Prostate gland (tissue), 2 donors: ENCODE data around the gene SPATA18.

Experiments used
- POLR2A ChIP-seq: fragments of 450-650 bp; IDR thresholded peaks from one replicate; pipeline ENCODE4 v1.6.1; 2016; ENCODE audit warnings: antibody characterized with exemption, mild to moderate bottlenecking
- POLR2AphosphoS5 ChIP-seq: sonication (generic); formaldehyde crosslinking; IDR thresholded peaks from one replicate; pipeline ENCODE4 v1.6.1; 2017; ENCODE audit warnings: antibody characterized with exemption
- TF ChIP-seq, protein P1 (sequence below), 4 experiments: fragments of 200-600 bp in 2 of 4; fragments of 450-650 bp in 2 of 4; sonication (generic) in 2 of 4; IDR thresholded peaks; 1 replicate in 3 of 4; 2 replicates in 1 of 4; pipeline ENCODE4 v1.5.1; 2016 to 2019; ENCODE audit warnings: antibody characterized with exemption in 4 of 4, mild to moderate bottlenecking in 2 of 4, moderate library complexity in 2 of 4

DNA sequence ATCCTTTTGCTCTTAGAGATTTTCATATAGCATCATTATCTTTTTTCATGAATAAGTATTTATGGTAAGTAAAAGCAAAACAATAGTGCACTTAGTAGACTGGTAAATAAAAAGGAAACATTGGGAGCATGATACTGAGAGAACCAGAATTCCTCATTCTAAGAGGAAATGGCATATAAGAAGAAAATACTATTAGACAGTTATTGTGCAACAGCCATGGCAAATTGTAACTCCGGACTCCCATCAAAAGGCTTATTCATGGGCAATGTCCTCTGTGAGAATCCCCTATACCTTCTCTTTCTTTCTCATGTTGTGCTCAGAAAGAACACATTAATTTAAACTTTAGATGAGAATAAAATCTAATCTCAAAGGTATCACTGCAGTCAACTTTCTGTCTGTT is 42.4 kb downstream of the SPATA18 start:
- TF ChIP-seq POLR2A (no peak), POLR2AphosphoS5 (no peak)
- TF ChIP-seq, protein P1, sequence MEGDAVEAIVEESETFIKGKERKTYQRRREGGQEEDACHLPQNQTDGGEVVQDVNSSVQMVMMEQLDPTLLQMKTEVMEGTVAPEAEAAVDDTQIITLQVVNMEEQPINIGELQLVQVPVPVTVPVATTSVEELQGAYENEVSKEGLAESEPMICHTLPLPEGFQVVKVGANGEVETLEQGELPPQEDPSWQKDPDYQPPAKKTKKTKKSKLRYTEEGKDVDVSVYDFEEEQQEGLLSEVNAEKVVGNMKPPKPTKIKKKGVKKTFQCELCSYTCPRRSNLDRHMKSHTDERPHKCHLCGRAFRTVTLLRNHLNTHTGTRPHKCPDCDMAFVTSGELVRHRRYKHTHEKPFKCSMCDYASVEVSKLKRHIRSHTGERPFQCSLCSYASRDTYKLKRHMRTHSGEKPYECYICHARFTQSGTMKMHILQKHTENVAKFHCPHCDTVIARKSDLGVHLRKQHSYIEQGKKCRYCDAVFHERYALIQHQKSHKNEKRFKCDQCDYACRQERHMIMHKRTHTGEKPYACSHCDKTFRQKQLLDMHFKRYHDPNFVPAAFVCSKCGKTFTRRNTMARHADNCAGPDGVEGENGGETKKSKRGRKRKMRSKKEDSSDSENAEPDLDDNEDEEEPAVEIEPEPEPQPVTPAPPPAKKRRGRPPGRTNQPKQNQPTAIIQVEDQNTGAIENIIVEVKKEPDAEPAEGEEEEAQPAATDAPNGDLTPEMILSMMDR (IDR thresholded peaks at IDR 0.05), result no peak
